OCI-LY7 (cell line): ENCODE results near the gene MYOZ1.
"Not testable (repeated sequence)": the region's sequence is repeated elsewhere in the genome, so short reads cannot be mapped to it uniquely, and the experiment has no call there.

Experiments used
- CTCF ChIP-seq: fragments of 200-600 bp; sonication (generic); conservative IDR thresholded peaks from 2 replicates; pipeline ENCODE4 v1.5.1; 2014; ENCODE audit warnings: mild to moderate bottlenecking, antibody characterized with exemption, low read length, moderate library complexity, mixed read lengths
- EZH2phosphoT487 ChIP-seq: fragments of 200-600 bp; sonication (generic); IDR thresholded peaks from 2 replicates; pipeline ENCODE4 v1.6.1; 2018; ENCODE audit warnings: low read depth, borderline replicate concordance, mild to moderate bottlenecking, mixed run types, antibody characterized with exemption, low read length, moderate library complexity, mixed read lengths

- not testable (repeated sequence) for TF ChIP-seq CTCF, EZH2phosphoT487
Measured at GRCh38 chr10:73617143-73617542, 24.1 kb downstream of the MYOZ1 start.
